HUES6 (cell line): ENCODE data around the gene DMD.
"Not testable (repeated sequence)": the region's sequence is repeated elsewhere in the genome, so short reads cannot be mapped to it uniquely, and the experiment has no call there.

ENCODE experiments used
- H3K27ac ChIP-seq: 2 replicates; pipeline ENCODE4 v1.7.0; 2013; ENCODE audit warnings: low read depth, mild to moderate bottlenecking, low read length, inconsistent platforms
- H3K27me3 ChIP-seq: 2 replicates; pipeline ENCODE4 v1.6.1; 2013; ENCODE audit warnings: low read length; ENCODE audit not compliant: control insufficient read depth, insufficient read depth
- H3K36me3 ChIP-seq: 2 replicates; pipeline ENCODE4 v1.6.1; 2013; ENCODE audit warnings: low read length; ENCODE audit not compliant: control insufficient read depth, insufficient read depth
- H3K4me1 ChIP-seq: 2 replicates; pipeline ENCODE4 v1.6.1; 2013; ENCODE audit warnings: low read length; ENCODE audit not compliant: control insufficient read depth, insufficient read depth
- H3K4me3 ChIP-seq: 2 replicates; pipeline ENCODE4 v1.5.1; 2013; ENCODE audit warnings: low read depth, low read length
- H3K9ac ChIP-seq: one replicate; pipeline ENCODE4 v1.6.1; 2013; ENCODE audit warnings: mild to moderate bottlenecking, low read length
- H3K9me3 ChIP-seq: 2 replicates; pipeline ENCODE4 v1.6.1; 2013; ENCODE audit warnings: low read depth, low read length; ENCODE audit not compliant: control insufficient read depth, insufficient read depth

Gene DMD

GRCh38 chrX:31932769-31933168, 1278.6 kb downstream of the DMD start:
- Histone ChIP-seq H3K27ac (no peak overlapping the region), H3K9me3 (no peaks in the 10 kb centered on the region), H3K9ac (no peak overlapping the region), H3K4me1 (no peaks in the 10 kb centered on the region), H3K36me3 (no peaks in the 10 kb centered on the region), H3K4me3 (no peak overlapping the region), H3K27me3 (no peaks in the 10 kb centered on the region; the same call in 1 of the 2 replicates)

DNA sequence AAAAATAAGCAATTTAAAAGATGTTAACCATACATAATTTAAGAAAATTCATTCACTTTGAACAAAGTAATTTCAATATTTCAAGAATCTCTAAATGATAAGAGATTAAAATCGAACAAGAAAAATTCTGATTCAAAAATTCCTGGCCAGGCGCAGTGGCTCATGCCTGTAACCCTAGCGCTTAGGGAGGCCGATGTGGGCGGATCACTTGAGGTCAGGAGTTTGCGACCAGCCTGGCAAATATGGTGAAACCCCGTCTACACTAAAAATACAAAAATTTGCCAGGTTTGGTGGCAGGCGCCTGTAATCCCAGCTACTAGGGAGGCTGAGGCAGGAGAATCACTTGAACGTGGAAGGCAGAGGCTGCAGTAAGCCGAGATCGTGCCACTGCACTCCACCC, 1279.0 kb downstream of the DMD start:
- not testable (repeated sequence) for H3K4me3 ChIP-seq, H3K9ac ChIP-seq, H3K4me1 ChIP-seq, H3K36me3 ChIP-seq, H3K27ac ChIP-seq, H3K9me3 ChIP-seq, H3K27me3 ChIP-seq

DNA sequence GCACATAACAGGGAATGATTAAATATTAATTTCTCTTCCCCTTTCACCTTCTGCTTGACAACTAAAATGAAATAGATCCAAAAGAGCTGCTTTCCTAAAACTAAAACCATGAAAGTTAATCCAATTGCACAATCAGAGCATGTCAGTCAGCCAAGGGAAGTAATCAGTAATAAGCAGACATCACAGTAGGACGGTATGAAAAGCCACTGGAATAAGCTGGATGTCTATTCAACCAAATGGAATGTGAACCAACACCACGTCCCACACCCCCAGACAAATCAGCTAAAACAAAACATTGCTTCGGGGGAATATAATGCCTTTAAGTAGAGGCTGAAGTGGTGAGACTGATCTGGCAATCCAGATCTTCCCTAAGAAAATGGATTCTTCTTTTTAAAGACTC, 1280.1 kb downstream of the DMD start:
- H3K27me3 ChIP-seq: no peaks in the 10 kb centered on the region; the same call in 1 of the 2 replicates
- H3K27ac ChIP-seq: no peak overlapping the region
- no peak overlapping the region for H3K4me3 ChIP-seq
- H3K9ac ChIP-seq: no peak overlapping the region
- H3K9me3 ChIP-seq: no peaks in the 10 kb centered on the region
- no peaks in the 10 kb centered on the region for H3K4me1 ChIP-seq
- H3K36me3 ChIP-seq: no peaks in the 10 kb centered on the region

- H3K9ac ChIP-seq: no peak overlapping the region
- no peak overlapping the region for H3K4me3 ChIP-seq
- H3K4me1 ChIP-seq: no peaks in the 10 kb centered on the region
- H3K27me3 ChIP-seq: no peaks in the 10 kb centered on the region; the same call in 1 of the 2 replicates
- H3K27ac ChIP-seq: no peak overlapping the region
- H3K36me3 ChIP-seq: no peaks in the 10 kb centered on the region
- no peaks in the 10 kb centered on the region for H3K9me3 ChIP-seq
Observed at GRCh38 chrX:31929366-31929765, 1282.0 kb downstream of the DMD start.

GRCh38 chrX:31921236-31921635, 1290.1 kb downstream of the DMD start:
- H3K27ac ChIP-seq: no peak overlapping the region
- H3K27me3 ChIP-seq: no peaks in the 10 kb centered on the region
- H3K4me1 ChIP-seq: no peaks in the 10 kb centered on the region

GRCh38 chrX:31909850-31910572, 1301.3 kb downstream of the DMD start:
- Histone ChIP-seq H3K27me3 (no peaks in the 10 kb centered on the region; the same call in 1 of the 2 replicates), H3K9me3 (no peaks in the 10 kb centered on the region), H3K36me3 (no peaks in the 10 kb centered on the region), H3K27ac (no peak overlapping the region), H3K4me3 (no peak overlapping the region), H3K9ac (no peak overlapping the region), H3K4me1 (no peaks in the 10 kb centered on the region)

More at GRCh38 chrX:31921236-31921635, 1290.1 kb downstream of the DMD start:
- Histone ChIP-seq H3K9me3 (no peaks in the 10 kb centered on the region), H3K36me3 (no peaks in the 10 kb centered on the region), H3K9ac (no peak overlapping the region), H3K4me3 (no peak overlapping the region)

DNA sequence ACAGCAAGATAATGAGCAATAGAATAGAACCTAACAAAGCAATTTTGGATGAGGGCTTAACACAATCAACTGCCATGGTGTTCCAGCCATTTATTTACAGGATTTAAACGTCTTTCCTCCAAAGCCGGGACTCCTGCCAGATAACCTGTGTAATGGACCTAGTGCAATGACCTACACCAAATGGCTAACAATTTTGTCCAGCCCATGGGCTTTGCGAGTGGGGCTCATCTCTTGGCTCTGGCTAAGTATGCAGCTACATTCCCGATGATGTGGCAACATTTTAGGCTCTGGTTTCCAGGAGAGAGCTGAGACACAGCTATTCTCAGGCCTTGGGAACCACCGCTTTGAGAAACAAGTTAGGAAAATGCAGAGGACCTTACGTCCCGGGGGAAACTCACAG, 1317.2 kb downstream of the DMD start:
- no peaks in the 10 kb centered on the region for H3K4me1 ChIP-seq
- no peaks in the 10 kb centered on the region for H3K9me3 ChIP-seq
- no peaks in the 10 kb centered on the region for H3K36me3 ChIP-seq
- no peak overlapping the region for H3K27ac ChIP-seq
- H3K27me3 ChIP-seq: no peaks in the 10 kb centered on the region; the same call in 1 of the 2 replicates
- H3K9ac ChIP-seq: no peak overlapping the region
- H3K4me3 ChIP-seq: no peak overlapping the region

- H3K27me3 ChIP-seq: no peaks in the 10 kb centered on the region; the same call in 1 of the 2 replicates
- H3K27ac ChIP-seq: no peak overlapping the region
- no peak overlapping the region for H3K4me3 ChIP-seq
- no peak overlapping the region for H3K9ac ChIP-seq
- H3K9me3 ChIP-seq: no peaks in the 10 kb centered on the region
- no peaks in the 10 kb centered on the region for H3K36me3 ChIP-seq
- no peaks in the 10 kb centered on the region for H3K4me1 ChIP-seq
Observed at GRCh38 chrX:31893525-31893924, 1317.8 kb downstream of the DMD start.

DNA sequence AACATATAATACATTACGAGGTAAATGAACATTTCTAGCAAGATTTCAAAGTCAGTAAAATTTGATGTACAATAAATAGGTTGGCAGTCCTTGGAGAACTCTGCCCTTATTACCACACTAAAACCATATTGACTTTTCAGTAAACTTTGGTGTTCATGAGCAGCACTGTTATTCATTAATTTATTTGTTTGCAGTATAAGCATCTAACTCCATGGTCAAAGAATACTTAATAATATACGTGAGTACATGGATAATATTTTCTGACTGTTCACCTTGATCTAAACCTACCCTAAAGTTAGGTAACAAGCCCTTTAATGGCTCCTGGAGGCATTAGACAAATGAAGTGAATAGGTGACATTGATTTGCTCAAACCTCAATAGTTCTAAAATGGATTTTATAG, 1322.3 kb downstream of the DMD start:
- no peaks in the 10 kb centered on the region for H3K9me3 ChIP-seq
- no peaks in the 10 kb centered on the region; the same call in 1 of the 2 replicates for H3K27me3 ChIP-seq
- no peak overlapping the region for H3K4me3 ChIP-seq
- no peaks in the 10 kb centered on the region for H3K4me1 ChIP-seq
- H3K36me3 ChIP-seq: no peaks in the 10 kb centered on the region
- no peak overlapping the region for H3K27ac ChIP-seq
- no peak overlapping the region for H3K9ac ChIP-seq

DNA sequence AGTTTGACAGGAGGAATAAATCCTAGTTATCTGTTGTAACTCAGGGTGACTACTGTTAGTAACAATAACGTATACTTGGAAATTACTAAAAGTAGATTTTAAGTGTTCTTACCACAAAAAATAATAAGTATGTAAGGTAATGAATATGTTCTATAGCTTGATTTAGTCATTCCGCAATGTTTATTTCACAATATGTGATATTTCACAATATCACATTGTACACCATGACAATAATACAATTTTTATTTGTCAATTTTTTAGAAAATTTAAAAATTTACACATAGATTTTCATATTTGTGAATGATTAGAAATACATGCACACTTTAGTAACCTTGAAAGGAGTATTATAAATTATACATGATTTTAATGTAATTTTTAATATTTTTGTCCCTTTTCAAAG, 1326.8 kb downstream of the DMD start:
- Histone ChIP-seq H3K4me3 (no peak overlapping the region), H3K4me1 (no peaks in the 10 kb centered on the region), H3K9ac (no peak overlapping the region), H3K36me3 (no peaks in the 10 kb centered on the region), H3K27ac (no peak overlapping the region), H3K9me3 (no peaks in the 10 kb centered on the region), H3K27me3 (no peaks in the 10 kb centered on the region; the same call in 1 of the 2 replicates)

- H3K9me3 ChIP-seq: no peaks in the 10 kb centered on the region
- peaks cover 8% of the 10 kb centered on the region; the same call in 1 of the 2 replicates for H3K4me1 ChIP-seq
- H3K27me3 ChIP-seq: no peaks in the 10 kb centered on the region; the same call in 1 of the 2 replicates
- peak overlapping the region; percentile 14; the same call in 1 of the 2 replicates for H3K27ac ChIP-seq
- no peak overlapping the region for H3K9ac ChIP-seq
- H3K36me3 ChIP-seq: no peaks in the 10 kb centered on the region
- no peak overlapping the region for H3K4me3 ChIP-seq
Observed at GRCh38 chrX:31872007-31872406, 1339.3 kb downstream of the DMD start.
